Loucy (cell line): ENCODE results near the gene SYNPR.

Source experiments
- CTCF ChIP-seq: fragments of 200-600 bp; sonication (generic); conservative IDR thresholded peaks from 2 replicates; pipeline ENCODE4 v1.5.1; 2014; ENCODE audit warnings: mild to moderate bottlenecking, antibody characterized with exemption, low read length
- EZH2phosphoT487 ChIP-seq: fragments of 200-600 bp; IDR thresholded peaks from 2 replicates; pipeline ENCODE4 v1.6.1; 2018; ENCODE audit warnings: antibody characterized with exemption, mild to moderate bottlenecking, moderate library complexity, borderline replicate concordance

GRCh38 chr3:63478990-63479660 lies 201.0 kb downstream of the SYNPR start:
- TF ChIP-seq CTCF (no peak), EZH2phosphoT487 (no peak)
